Activated CD4-positive, alpha-beta T cell treated with anti-CD3 and anti-CD28 coated beads for 24 hours (primary cell): ENCODE results near the gene PLEKHB2.
"Not testable (repeated sequence)": the region's sequence is repeated elsewhere in the genome, so short reads cannot be mapped to it uniquely, and the experiment has no call there.

Experiments used
- DNase-seq, 2 donors: peaks; one replicate each; pipeline ENCODE4 v3.0.0-alpha.2; 2020; ENCODE audit warnings: low read depth in 2 of 2

The PLEKHB2 gene

DNA sequence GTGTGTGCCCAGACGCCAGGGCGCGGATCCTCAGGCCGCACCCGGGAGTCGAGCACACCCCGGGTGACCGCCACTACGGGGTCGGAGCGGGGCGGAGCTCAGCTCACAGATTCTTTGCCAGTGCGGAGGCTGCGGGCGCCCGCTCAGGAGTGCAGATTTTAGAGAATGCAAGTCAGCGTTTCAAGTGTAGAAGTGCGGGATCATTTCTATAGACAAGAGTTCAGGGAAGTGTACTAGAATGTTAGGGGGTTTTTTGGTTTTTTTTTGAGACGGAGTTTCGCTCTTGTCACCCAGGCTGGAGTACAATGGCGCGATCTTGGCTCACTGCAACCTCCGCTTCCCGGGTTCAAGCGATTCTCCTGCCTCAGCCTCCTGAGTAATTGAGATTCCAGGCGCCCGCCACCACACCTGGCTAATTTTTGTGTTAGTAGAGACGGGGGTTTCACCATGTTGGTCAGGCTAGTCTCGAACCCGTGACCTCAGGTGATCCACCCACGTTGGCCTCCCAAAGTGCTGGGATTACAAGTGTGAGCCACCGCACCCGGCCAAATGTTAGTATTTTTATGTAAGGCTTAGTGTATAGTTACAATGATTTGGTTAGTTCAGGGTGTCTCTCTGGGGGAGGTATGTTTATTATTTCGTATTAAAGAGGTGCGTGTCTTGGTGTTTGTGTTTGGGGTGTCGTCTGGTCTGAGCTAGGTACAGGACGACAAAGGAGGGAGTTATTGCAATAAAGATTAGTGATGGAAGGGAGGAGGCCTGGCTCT is 11.3 kb upstream of the PLEKHB2 start:
- no peak for DNase-seq

DNA sequence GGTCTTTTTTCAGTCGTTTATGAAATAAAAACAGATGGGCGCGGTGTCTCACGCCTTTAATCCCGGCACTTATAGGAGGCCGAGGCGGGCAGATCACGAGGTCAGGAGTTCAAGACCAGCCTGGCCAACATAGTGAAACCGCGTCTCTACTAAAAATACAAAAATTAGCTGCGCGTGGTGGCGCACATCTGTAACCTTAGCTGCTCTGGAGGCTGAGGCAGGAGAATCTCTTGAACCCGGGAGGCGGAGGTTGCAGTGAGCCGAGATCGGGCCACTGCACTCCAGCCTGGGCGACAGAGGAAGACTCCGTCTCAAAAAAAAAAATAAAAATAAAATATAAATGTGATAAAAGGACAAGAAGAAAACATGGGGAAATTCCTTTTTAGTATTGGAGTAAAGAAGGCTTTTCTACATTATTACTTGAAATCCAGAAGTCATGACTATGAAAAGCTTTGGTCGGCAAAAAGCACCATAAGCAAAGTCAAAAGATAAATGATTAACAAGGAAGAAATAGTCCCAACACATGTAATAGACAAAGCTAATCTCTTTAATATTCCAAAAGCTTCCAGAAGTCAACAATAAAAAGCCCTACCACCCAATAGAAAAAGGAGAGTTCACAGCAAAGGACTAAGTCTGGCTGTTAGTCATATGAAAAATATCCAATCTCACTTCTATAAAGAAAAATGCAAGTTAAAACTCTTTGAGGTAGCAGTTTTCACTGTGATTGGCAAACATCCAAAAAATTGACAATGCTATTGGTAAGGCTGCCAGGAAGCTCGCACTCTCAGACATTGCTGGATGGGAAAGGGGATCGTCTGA is 10.5 kb upstream of the PLEKHB2 start:
- DNase-seq, result no peak

DNA sequence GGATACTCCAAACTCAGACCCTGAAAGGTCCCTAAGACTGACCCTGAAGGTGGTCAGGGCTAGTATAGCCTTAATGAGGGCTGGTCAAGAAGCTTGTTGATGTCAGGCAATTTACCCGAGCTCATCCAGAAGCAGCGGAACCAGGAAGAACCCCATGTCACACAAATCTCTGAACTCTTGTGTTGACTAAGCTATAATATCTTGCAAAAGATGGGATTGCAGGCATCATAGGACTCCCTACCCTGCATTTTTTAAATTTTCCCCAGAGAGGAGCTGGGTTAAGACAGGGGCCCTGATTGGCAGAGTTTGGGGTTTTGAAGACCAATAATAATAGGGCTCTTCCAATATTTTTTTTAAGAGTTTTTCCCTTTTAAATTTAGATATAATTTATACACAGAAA is 2.0 kb upstream of the PLEKHB2 start:
- DNase-seq, result no peak

DNA sequence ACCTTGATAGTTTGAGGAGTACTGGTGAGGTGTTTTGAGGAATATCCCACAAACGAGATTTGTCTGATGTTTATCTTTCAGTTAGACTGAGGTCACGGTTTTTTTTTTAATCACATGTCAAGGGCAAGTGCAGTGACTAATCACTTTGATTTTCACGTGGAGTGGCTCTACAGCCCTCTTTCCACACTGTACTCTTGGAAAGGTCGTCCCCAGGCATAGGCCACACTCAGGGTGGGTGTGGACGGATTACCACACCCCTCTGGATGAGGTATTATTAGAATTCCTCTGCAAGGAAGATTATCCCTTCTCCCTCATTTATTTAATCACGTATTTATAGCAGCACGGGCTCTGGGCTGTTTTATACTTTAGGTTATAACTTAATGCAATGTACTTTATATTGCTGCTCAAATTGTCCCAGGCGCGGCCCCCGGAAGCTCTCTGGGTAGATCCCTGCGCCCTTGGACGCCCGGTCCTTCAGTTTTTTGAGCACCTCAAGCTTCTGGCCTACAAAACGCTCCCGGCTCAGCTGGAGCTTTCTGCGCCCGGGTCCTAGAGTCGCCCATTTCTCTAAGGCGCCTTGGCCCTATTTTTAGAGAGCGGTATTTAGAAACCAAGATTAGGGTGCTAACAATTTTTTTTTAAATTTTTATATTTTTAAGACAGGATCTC is 515 bp upstream of the PLEKHB2 start:
- DNase-seq, result peak; percentile 10 to 25

DNA sequence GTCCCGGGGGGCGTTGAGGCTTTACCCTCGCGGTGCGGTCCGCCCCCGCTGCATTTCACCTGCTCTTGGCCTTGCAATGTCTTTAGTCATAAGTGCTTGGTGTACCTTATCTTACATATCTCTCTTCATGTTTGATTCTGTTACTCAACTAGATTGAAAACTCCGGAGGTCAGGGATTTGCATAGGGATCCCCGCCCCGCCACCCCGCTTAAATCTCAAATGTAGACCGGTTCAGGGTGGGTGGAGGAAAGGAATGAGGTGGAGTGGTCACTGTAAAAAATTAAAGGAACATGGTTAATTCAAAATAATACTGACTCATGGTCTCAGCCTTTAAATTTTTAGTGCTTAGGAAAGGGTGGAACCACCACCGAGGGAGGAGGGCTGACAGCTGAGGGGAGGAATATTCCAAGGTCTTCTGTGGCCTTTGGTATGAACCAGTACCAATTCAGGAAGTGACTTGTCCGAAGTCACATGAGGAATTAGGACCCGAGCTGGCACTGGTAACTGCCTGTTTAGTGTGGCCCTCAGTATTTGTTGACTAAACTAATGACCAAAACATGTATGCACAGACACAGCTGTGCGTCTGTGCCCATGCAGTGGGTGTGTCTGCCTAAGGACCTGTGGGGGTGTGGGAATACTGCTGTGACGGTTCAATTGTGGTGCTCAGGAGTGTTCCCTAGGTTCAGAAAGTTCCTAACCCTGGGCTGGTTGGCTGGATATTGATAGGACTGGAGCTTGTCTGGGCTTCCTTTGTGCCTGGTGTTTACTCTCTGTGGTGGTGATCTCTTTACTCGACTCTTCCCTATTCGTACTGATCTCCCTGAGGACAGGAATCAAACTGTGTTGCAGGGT is 1.0 kb downstream of the PLEKHB2 start:
- DNase-seq, result peak in 1 of 2 donors; percentile 16

DNA sequence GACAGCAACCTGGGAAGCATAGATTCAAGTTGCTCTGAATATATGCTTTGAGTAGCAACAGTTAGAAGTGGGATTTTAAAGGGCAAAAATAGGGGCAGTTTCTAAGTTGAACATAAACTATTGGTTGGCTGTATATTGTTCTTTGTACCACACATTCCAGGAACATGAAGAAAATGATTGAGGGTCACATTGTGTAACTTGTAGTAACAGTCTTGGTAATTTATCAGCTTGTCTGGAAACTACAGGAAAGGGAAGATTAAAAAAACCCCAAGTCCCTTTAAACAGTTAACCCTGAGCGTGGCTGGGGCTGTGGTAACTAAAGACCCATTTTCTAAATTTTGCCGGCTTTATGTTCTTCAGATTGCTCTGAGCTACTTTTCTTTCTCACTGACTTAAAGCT is 7.4 kb downstream of the PLEKHB2 start:
- DNase-seq, result no peak

DNA sequence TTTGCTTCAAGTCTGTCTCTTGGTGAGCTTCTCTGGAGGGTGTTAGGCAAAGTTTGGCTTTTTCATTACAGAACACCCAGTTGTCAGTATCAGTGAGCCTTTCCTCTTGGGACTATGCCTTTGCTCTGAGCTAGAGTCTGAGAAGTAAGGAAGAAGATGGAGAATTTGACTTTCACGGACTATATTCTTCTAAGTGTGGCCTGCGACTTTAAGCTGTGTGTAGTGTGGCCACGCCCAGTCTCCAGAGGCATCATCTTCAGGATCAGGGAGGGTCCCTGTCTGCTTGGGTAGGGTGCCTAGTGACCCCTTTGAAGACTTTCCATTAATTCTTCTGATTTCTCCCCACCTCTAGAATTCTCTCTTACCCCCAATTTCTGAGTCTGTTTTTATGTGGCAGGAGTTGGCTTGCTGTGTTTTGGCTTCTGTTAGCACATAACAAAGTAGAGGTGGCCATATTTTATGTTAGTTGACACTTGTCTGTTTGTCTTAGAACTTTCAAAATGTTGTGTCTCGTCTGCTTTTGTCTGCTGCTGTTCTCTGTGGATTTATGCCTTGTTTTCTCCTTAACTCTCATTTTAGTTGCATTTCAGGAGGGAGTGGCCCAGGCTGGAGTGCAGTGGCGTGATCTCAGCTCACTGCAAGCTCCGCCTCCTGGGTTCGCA is 8.6 kb downstream of the PLEKHB2 start:
- DNase-seq, result no peak

DNA sequence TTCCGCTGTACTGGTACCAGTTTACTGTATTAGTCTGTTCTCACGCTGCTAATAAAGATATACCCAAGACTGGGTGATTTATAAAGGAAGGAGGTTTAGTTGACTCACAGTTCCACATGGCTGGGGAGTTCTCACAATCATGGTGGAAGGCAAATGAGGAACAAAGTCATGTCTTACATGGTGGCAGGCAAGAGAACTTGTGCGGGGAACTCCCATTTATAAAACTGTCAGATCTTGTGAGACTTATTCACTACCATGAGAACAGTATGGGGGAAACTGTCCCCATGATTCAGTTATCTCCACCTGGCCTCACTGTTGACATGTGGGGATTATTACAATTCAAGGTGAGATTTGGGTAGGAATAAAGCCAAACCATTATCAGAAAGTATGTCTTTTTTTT is 9.8 kb downstream of the PLEKHB2 start:
- not testable (repeated sequence) for DNase-seq

DNA sequence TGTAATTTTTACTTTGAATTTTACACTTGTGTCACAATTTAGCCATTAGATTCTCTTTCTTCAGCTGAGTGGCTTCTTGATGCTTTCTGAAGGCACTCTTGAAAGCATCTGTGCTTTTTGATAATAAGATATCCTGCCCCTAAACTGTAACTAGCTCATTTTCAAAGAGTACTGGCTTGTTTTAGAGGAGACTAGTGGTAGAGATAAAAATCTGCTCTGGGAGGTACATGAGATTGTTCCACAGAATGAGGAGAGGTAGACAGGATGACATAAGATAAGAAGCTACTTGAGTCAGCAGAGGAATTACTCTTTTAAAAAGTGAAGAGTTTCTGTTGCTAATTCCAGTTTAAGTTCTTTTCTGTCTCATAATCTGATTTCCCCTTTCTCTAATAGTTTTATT is 10.6 kb downstream of the PLEKHB2 start:
- no peak for DNase-seq

DNA sequence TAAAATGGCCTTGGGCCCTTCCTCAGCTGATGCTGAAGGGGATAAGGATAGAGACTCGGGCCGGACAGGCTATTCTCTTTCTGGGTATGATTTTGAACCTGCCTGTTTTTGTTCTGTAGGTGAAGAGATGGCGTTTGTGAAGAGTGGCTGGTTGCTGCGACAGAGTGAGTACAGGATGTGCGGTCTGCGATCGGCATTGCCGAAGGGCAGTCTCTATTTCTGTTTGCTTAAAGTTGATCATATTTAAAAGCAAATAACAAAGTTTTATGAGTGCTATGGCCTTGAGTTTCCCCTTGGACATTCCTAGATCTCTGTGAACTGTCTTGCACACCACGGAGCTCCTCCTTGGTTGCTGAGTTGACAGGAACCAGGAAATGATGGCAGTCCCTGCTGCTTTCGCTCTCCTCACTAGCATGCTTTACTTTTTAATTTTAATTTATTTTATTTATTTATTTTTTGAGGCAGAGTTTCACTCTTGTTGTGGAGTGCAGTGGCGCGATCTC is 15.7 kb downstream of the PLEKHB2 start:
- no peak for DNase-seq

DNA sequence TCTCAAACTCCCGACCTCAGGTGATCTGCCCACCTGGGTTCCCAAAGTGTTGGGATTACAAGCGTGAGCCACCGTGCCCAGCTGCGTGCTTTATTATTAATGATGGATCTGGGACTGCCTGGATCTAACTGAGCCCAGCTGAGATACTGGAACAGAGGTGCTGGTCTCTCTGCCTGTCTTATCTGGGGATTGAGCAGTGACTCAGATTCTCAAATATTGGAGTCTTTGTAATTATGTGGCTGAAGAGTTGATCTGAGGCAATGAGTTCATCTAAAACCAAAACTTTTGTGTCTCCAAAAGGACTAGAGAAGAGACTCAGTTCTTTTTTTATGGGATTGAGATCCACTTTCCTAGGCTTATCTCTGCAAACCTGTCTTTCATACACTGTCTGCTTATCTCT is 16.3 kb downstream of the PLEKHB2 start:
- DNase-seq, result no peak

DNA sequence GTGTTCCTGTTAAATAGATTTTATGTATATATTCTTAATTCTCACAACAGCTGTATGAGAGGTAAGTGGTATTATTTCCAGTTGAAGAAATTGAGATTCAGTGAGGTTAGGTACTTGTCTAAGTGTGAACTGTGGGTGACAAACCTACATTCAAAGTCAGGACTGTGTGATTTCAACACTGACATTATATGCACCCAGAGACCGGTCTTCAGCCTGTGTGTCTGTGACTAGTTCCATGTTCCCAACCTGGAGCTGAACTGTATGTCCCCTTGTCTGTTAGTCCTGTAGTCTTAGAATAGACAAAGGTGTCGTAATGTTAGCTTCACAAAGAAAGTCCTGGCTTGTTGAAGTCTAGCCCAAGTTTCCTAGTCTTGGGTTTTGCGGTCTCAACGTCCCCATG is 17.4 kb downstream of the PLEKHB2 start:
- DNase-seq, result no peak

DNA sequence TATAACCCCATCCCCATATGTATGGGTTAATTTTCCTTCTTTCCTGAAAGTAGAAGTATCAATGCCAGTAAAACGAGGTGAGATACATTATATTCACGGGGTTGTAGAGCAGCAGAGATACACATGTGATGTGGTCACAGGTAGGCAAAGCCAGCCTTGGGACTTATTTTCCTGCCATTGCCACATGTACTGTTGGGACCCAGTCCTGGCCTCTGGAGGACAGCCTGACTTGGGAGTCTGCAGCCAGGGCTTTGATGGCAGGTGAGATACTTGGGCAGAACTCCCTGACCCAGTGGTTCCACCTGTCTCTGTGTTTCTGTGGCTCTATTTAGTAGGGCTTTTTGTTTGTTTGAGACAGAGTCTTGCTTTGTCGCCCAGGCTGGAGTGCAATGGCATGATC is 18.1 kb downstream of the PLEKHB2 start:
- no peak for DNase-seq

DNA sequence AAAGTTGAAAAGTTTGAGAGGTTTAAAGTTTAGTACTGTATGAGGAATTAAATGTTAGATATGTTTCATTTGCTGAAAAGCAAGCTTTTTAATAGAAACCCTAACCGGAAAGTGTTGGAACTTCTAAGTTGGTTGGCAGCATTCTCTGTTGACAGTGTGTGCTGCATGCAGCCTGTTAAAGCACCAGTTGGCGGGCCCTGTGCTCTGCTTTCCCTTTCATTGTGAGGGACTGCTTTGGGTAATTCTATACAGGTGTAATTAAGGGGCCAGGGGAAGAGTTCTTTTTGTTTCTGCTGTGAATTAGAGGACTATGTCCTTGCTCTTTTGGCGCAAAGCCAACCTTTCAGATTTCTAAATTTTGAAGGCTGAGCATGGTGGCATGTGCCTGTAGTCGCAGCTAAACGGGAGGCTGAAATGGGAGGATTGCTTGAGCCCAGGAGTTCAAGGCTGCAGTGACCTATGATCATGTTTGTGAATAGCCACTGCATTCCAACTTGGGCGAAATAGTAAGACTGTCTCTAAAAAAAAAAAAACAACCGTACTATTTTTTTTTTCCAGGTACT is 20.1 kb downstream of the PLEKHB2 start:
- DNase-seq, result no peak

DNA sequence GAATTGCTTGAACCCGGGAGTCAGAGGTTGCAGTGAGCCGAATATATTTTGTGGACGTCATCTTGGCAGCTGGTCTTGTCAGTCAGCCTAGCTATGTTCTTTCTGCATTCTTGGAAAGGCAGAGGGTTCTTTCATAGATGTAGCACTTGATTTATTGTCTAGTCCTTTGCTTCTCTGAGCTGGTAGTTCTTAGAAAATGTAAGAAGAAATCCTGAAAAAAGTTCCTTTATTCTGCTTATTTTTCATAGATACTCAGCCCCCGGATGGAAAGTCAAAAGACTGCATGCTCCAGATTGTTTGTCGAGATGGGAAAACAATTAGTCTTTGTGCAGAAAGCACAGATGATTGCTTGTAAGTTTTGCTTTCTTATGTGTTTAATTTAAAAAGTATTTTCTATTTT is 21.3 kb downstream of the PLEKHB2 start:
- DNase-seq, result no peak

DNA sequence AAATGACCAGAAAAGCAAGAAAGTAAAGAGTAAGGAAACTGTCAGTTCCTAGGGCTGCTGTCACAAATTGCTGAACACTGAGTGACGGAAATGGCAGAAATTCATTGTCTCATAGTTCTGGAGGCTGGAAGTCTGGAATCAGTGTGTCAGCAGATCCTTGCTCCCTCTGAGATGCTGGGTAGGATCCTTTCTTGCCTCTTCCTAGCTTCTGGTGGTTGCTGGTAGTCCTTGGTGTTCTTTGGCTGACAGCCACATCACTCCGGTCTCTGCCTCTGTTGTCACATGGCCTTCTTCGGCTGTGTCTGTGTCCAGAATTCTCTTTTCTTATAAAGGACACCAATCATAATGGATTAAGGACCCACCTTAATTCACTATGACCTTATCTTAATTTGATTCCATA is 21.9 kb downstream of the PLEKHB2 start:
- DNase-seq, result no peak

DNA sequence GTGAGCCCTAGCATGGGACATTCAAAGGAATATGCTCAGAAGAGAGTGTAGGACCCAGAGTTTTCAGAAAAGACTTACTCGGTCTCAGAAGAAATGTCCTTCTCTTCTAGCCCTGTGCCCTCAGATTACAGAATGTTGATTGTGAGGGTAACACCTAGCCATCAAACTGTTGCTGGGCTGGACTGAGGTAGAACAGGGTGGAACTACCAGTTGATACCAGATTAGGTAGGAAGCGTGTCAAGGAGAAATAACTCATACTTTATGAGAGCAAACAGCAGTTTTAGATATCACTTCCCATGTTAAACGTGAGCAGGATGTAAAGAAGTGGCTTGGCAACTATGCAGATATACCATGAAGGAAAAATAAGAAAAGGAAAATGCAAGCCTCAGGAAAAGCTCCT is 22.8 kb downstream of the PLEKHB2 start:
- no peak for DNase-seq

DNA sequence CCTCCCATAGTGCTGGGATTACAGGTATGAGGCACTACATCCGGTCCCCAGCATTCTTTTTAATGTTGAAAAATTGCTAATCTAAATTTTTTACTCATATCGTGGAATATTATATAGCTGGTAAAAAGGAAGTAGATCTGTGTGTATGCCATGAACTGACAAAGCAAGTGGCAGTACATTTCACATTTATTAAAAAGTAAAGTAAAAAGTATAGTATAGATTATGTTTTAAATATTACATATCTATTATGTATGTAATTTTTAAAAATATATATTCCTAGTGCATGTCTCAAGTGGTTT is 25.1 kb downstream of the PLEKHB2 start:
- no peak for DNase-seq

DNA sequence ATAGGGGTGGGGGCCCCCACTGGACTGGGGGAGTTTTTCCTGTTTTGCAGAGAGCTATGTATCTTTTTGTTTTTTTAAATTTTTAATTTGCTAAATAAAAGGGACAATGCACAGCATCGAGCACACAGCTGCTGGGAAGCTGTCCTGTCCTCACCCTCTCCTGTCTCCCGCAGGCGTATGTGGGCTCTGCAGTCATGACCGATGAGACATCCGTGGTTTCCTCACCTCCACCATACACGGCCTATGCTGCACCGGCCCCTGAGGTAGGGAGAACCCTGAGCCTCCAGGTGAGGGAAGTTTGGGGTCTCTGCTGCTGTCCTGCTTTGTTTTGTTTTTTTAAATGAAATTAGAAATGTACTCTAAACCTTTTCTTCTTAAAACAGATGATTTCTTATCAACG is 27.6 kb downstream of the PLEKHB2 start:
- DNase-seq, result no peak

DNA sequence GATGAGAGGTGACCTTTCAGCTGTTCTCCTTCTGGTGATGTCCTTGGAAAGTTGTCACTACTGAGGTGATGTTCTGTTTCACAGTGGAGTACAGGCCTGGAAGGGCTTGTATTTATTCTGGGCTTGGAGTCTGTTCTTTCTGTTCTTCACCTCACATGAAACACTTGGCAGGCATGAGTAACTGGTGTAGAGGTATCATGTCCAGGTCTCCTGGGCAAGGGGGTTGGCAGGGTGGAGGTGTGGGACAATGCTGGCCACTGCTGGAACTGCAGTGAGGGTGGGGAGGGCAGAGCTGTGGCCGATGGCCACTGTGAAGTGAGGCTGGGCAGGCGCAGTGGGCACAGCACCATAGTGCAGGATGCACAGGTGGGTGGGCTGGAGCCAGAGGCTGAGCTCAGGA is 35.4 kb downstream of the PLEKHB2 start:
- DNase-seq, result no peak

DNA sequence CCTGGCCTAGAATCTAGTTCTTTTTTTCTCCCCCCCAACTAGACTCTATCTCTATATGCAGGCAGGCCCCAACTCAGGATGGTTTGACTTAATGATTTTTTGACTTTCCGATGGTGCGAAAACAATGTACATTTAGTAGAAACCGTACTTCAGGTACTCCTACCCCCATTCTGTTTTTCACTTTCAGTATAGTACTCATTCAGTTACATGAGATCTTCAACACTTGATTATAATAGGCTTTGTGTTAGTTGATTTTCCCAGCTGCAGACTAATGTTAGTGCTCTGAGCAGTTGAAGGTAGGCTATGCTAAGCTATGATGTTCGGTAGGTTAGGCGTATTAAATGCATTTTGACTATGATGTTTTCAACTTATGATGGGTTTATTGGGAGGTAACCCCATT is 37.7 kb downstream of the PLEKHB2 start:
- no peak for DNase-seq
